NCI-H226 (cell line): ENCODE results near the gene CDH18.

Experiments
- DNase-seq: peaks from one replicate; pipeline ENCODE4 v3.0.0-alpha.2; 2015

CDH18 gene

DNA sequence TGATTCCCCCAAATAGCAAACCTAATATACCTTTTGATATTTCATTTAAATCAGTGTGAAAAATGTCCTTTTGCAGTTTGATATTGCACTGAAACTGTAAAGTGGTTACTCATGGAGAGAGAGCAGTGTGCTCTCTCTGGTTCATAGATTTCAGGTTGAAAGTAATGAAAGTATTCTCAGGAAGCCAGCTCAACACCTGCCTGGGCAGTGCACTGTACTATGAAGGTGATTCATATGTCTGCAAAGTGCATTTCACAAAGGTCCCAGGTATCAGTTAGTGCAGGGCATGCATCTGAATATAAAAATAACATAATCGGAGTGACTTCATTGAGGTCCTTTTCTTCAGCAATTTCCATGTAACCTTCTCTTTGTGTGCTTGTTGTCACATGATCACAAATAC, 274.3 kb downstream of the CDH18 start:
- no peak for DNase-seq

DNA sequence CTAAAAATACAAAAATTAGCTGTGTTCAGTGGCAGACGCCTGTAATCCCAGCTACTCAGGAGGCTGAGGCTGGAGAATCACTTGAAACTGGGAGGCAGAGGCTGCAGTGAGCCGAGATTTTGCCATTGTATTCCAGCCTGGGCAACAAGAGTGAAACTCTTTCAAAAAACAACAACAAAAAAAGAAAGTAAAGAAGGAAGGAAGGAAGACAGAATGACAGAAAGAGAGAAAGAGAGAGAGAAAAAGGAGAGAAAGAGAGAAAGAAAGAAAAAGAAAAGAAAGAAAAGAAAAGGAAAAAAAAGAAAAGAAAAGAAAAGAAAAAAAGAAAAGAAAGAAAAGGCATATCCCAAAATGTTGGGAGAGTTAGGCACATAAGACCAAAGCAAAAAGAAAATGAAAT, 278.6 kb downstream of the CDH18 start:
- DNase-seq = no peak

DNA sequence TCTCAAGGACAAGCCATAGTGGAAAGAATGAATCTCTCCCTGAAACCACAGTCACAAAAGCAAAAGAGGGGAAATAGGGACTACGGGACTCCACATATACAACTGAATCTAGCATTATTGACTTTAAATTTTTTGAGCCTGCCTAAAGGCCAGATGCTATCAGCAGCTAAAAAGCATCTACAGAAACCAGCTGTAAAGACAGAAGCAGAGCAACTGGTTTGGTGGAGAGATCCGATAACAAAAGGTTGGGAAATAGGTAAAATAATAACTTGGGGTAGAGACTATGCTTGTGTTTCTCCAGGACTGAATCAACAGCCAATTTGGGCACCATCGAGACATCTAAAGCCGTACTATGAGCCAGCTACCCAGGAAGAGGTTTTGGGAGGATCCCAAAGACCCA, 281.2 kb downstream of the CDH18 start:
- no peak for DNase-seq

DNA sequence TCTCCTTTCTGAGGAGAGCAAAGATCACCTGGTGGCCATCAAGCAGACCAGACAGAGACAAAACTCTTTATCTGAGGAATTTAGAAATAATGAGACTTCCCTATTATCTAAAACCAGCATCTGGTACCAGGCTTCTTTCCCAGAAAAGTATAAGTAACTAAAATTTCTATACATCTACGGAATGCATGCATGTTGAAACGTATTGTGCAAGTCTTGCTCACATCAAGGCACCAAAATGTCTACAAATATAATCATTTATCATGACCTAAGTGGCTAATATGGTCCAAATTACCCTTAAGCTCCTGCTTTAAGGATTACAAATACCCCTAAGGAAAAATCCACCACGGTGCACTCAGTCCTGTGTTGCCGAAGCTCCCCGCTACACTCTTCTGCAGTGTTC, 286.3 kb downstream of the CDH18 start:
- DNase-seq = no peak

DNA sequence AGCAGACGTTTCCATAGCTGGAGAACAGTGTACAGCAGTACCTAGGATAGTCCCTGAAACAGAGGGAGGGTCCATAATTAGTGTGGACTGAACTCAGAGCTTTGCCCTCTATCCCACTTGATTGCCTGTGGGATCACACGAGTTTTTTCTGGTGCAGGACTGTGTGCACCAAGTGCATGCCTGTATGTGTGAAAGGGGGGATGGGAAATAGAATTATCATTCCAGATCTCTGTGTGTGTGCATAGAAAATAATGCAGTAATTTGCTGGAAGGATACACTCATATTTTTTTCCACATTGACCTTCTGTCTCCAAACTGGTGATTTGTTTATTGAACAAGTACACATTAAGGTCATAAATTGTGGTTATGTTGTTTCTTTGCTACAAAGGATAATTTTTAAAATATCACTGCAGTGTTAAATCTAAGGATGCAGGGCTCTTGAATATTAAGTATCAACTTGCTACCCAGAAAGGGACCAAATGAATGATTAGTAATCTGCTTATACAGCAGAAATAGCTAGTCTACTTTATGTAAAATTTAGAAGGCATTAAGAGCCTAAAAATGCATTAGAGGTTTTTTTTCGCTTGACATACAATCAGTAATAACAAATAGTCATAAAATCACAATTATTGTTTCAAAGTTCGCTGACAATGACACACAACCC, 292.9 kb downstream of the CDH18 start:
- DNase-seq = no peak

DNA sequence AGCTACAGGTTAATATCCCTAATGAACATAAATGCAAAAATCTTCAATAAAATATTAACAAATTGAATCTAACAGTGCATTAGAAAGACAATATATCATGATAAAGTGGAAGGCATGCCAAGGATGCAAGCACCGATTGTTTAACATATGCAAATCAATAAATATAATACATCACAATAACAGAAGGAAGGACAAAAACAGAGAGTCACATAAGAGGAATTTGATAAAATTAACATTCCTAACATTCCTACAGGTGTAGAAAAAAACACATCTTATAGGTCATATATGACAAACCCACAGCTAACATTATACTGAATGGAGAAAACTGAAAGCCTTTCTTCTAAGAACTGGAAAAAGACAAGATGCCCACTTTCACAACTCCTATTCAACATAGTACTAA, 297.0 kb downstream of the CDH18 start:
- no peak for DNase-seq

DNA sequence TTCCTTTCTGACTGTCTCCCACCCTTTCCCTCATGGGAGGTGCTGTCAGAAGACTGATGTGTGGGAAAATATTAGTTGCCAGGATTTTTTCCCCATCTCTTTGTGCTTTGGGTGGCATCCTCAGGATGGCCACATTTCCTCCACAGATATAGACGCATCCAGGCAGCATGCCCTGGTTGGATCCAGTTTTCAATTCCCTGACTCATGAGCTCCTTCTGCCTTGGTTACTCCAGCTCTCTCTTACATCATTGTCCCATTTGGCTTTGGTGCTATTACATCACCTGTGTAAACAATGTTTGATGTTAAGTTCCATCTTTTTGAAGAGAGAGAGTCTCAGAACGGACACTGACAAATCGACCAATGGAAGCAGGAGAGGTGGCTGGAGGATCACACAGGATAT, 302.5 kb downstream of the CDH18 start:
- no peak for DNase-seq

DNA sequence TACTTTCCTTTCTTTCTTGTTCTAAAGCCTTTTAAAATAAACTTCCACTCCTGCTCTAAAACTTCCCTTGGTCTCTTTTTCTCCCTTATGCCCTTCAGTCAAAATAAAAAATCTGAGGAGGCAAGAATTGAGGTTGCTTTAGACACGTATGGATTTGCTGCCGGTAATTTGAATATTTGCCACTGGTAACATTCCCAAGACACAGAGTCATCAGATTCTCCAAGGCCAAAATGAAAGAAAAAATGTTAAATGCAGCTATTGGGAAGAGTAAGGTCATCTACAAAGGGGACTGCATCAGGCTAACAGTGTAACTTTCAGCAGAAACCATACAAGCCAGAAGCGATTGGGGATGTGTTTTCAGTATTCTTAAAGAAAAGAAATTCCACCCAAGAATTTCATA, 311.1 kb downstream of the CDH18 start:
- peak; percentile 6 for DNase-seq

DNA sequence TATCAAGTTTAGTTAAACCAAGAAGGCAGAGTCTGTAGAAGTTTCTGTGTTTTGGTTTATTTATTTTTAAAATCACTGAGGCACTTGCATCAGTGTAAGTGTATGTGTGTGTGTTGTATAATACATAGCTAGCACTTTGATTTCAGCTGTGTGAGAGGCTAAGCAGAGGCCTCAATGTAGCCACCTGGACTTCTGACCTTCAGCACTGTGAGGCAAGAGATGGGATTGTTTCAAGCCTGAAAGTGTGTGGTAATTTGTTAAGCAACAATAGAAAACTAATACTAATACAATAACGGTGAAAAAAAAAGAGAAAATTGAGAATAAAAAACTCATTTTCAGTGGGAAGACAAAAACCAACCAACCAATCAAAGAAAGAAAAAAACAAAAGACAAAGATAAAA, 327.3 kb downstream of the CDH18 start:
- DNase-seq = no peak

DNA sequence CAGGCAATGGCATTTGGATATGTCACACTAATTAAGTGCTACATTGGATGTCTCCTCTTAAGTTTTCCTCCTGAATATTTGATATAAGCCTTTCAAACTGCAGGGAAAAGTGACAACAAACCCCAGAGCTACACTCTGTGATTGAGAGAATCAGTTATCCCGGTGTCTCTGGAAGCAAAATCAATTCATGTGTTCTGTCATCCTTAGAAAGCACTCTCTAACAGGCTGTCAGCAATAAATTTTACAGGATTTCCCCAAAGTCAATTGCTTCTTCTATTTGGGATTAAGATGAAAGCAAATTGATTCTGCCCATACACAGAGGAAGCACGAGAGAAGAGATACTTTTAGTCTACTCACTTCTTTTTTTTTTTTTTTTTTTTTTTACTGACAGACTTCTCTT, 332.4 kb downstream of the CDH18 start:
- no peak for DNase-seq

DNA sequence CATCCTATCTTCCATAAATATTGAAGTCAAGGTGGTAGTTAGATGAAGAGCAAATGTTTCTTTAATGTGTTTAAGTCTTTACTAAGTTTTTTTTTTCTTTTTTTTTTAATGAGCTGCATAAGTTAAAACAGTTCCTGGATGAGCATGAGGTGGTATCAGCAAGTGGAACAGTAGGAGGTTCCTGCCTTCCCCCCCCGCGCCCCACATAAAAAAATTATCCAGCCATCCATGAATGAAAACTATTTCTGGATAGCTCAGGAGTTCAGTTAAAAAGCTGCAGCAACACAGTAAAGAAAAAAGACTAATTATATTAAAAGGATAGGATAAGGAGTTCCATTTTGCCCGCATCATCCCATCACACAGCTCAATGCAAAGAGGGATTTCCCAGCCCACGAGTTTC, 349.5 kb downstream of the CDH18 start:
- DNase-seq = no peak

DNA sequence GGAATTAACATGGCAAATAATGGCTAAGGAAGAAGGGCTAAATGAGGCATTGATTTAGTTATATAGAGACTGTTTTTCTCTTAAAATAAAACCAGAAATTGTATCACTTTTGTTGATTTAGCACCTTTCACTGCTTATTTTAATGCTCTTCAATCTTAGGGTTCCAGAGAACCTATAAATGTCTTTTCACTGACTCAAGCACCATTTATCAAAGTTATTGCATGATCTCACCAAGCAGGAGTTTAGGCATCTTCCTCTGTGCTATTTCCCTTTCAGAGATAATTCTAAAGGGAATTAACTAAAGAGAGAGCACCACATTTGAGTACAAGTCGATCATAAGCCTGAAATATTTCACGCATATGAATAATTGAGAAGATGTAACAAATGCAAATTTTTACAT, 357.1 kb downstream of the CDH18 start:
- DNase-seq = peak; percentile 57

DNA sequence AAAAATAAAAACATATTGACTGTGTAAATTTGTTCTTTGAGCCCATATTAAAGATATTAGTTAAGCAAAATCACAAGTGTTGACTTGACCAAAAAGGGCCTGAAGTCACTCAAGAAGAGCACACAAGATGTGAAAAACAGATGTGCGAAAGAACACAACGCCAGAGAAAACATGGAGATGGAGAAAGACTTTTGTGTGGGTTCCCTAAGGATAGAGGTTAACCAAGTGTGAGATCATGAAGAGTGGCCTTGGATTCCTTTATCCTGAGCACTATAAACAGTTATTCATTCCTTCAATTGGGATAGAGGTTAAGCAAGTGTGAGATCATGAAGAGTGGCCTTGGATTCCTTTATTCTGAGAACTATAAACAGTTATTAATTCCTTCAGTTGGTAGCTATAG, 361.8 kb downstream of the CDH18 start:
- no peak for DNase-seq

DNA sequence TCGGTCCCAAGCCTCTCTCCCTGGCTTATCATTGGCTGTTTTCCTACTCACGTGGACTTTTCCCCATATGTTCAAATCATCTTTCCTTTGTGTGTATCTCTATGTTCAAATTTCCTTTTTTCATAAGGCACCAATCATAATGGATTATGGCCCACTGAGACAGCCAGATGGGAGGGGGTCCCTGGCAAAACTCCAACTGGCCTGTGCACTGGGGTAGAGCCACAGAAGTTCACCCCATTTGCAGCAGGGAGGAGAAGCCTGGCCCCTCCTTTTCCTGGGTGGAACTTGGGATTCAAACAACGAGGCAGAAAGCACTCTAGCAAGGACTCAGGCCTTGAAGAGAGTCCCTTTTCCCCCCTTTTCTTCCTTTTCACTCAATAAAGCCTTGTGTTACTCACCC, 362.4 kb downstream of the CDH18 start:
- DNase-seq = no peak

DNA sequence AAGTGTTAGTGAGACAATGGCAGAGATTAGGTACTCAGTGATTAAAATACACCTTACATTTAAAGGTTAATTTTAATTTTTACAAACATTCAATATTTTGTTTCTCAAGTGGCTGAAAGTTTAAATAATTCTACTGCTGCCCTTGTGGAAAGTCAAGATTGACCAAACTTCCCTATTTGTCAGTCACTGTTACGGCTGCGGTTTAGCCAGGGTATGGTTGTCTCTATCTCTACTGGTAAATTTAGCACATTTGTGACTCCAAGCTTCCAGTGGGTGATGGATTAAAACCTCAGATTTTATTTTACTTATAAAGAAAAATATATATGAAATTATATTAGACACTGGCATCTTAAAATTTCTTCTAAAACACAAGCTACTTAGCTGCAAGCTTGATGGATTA, 368.4 kb downstream of the CDH18 start:
- no peak for DNase-seq

DNA sequence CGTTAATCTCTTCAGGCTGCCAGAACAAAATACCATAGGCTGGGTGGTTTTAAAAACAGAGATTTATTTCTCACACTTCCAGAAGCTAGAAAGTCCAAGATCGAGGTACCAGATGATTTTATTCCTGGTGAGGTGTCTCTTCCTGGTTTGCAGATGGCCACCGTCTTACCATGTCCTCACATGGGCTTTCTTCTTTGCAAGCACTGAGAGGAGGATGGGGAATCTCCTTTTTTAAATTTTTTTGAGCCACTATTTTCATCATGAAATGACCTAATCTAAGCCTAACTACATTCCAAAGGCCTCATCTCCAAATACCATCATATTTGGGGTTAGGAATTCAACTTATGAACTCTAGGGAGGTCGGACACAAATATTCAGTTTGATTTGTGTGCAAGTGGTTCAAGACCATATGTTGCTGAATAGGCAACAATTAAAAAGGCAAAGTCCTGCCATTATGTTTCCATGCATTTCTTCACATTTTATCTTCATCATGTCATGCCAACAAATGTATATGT, 371.2 kb downstream of the CDH18 start:
- peak; percentile 5 for DNase-seq

DNA sequence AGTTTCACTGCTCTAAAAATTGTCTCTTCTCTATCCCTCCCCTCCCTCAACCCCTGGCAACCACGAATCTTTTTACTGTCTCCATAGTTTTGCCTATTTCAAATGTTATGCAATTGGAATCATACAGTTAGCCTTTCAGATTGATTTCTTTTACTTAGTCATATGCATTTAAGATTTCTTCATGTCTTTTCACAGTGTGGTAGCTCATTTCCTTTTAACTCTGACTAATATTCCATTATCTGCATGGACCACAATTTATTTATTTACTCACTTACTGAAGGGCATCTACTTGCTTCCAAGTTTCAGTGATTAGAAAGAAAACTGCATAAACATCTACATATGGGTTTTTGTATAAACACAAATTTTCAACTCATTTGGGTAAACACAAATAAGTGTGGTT, 372.3 kb downstream of the CDH18 start:
- DNase-seq = no peak

DNA sequence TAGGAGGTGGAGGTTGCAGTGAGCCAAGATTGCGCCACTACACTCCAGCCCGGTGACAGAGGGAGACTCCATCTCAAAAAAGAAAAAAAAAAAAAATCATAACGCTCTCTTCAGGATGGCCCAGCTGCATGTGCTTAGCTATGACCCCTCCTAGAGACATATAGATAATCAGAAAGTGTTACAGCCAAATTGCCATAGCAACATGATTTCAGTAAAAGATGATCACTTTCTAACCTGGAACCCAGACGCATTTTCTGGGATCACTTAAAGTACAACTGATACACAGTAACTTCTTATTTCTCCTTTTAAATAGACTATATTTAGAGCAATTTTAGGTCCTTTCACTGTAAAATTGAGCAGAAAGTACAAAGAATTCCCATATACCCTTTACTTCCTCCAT, 372.9 kb downstream of the CDH18 start:
- DNase-seq = no peak

DNA sequence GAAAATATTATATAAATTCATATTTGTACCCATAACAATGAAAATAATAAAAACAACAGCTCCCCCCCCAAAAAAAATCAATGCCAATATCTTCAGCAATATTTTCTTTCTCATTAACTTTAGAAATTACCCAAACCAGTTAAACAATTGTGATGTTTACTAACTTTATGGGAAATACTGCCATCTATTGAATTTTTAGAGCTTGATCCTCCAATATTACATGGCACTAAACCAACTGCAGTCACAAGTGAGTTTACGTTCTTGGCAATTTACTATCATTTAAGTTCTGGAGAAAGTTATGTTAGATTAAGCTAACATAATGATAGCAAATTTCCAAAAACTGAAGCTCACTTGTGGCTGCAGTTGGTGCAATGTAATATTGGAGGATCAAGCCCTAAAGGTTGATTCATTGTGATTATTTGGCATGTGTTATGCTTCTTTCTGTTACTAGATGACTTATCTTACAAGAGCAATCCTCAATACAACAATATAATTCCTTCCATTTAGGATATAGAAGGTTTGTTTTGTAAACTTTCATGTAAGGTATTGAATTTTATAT, 379.5 kb downstream of the CDH18 start:
- DNase-seq = no peak

DNA sequence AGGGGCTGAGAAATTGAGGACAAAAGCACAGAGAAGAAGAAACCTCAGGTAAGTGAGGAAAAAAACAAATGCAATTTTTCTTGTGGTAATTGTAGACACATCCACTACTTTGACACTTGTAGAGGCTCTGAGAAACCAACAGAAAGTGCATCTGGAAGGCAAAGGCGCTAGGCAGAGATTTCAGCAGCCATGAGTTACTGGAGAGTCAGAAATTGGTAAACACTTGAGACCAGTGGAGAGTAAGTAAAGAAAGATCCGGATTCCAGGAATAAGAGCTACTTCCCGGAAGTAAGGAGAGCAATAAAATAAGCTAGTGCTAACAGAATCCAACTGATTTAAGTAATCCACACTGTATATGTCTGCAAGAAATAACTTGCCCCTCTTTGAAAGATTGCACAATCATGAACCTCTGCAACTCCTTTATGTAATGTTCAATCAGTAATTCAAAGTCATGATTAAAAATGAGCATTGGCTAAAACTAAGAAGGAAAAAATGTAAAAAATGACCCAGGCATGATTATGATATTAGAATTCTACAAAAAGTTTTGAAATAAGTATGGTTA, 382.1 kb downstream of the CDH18 start:
- no peak for DNase-seq

DNA sequence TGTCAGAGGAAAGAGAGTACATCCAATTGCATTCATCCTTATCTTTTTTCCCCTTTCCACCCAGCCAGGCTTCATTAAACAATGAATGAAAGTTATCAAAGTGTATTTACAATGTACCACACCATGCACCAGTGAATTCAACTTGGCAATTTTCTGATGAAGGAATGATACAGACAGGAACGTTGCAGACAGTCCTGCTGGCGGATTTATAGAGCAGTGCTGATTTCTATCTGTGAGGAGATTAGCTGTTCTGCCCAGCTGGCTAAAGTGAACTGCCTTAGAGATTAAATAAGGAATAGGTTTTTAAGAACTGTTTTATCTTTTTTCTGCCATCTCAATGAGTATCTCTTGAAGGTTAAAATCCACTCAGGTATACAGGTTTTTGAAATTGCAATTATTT, 403.9 kb downstream of the CDH18 start:
- DNase-seq = no peak

DNA sequence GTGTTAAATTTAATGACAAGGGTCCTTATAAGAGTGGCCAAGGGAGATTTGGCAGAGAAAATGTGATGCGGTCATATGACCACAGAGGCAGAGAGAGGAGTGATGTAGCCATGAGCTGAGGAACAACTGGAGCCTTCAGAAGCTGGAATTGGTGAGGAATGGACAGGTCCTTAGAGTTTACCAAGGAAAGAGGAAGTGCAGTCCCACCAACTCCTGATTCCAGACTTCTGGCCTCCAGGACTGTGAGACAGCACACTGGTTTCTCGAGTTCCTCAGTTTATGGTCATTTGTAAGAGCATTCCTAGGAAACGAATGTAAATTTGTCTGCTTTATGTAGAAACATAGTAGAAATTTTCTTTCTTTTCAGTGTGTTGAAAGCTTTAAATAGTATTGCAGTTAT, 410.1 kb downstream of the CDH18 start:
- no peak for DNase-seq

DNA sequence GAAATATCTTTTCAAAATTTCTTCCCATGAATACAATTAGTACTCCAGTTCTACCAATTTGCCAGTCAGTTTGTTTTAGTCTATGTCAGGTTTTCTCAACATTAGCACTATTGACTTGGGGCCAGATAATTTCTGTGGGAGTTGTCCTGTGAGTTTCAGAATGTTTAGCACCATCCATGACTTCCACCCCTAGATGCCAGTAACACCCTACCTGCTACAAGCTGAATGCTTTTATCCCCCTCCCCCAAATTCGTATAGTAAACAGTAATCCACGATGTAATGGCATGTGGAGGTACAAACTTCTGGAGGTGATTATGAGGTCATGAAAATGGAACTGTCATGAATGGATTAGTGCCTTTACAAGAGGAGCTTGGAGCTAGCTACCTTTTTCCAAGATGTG, 420.0 kb downstream of the CDH18 start:
- DNase-seq = no peak

DNA sequence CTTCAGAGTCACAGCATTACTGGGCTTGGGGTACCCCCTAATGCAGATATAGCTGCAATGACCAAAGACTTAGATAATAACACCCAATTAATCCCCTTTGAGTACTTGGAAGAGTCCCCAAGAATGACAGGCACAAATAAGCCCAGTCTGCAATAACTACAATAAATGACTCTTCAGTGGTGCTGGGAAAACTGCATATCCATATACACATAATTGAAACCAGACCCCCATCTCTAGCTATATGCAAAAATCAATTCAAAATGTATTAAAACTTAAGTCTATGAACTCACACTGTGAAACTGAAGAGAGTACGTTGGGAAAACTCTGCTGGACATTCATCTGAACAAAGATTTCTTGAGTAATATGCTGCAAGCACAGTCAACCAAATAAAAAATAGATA, 422.5 kb downstream of the CDH18 start:
- no peak for DNase-seq

DNA sequence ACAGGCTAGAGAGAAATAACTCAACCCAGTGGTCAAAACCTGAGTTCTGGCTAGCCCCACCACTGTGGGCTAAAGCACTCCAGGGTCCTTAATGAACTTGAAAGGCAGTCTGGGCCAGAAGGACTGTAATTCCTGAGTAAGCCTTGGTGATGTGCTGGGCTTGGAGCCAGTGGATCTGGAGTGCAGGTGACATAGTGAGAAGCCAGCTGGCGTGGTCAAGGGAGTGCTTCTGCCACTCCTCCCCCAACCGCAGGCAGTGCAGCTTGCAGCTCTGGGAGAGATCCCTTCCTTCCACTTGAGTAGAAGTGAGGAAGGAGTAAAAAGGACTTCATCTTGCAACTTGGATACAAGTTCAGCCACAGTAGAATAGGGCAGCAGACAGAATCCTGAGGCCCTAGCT, 424.0 kb downstream of the CDH18 start:
- DNase-seq = no peak
